ENCODE measurements around the gene TLE2. TPM values are rescaled to one million over a fixed set of nuclear protein-coding genes. Genes with fewer than 3 reads are reported as not detected.

The TLE2 gene
- total and polyA plus RNA-seq, 2 experiments from 2014 or later: 36.2 to 71.1 TPM

DNA sequence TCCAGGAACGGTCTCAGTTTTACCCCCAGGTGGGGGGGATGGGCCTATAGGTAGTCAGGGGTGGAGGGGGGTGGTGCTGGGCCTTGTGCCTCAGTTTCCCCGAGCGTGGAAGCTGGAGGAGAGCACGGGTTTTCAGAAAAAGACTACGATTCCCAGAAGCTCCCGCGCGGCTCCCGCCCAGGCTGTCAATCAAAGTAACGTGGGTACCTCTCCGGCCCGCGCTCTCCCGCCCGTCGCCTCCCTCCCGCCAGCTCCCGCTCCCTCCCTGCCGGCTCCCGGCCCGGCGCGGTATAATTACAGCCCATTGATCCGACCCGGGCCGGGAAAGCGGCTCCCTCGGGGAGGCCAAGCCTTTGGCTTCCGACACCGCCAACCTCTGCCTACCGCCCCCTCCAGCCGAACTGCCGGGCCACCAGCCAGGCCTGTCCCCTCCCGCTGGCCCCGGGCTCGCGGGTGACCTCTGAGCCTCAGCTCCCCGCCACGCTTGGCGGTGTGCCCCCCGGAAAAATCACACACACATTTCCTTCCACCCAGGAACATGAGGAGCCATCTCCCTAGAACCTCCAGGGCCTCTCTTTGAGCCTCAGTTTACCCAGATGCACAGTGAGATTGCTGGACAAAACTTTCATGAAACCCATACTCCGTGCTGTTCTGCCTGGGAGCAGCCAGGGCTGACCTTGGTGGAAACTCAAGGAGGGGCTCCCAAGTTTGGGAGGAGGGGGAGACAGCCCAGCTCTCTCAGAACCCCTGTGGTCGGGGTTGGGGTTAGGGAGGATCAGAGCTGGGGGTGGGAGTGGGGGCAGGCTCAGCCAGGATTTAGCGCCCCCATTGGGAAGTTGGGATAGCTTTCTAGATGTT lies 7.3 kb upstream of the TLE2 start:
- no peaks in the 10 kb centered on the region for H3K79me2 ChIP-seq
- peak overlapping the region; percentile 73 for H3K27ac ChIP-seq
- WGBS (ENCODE audit: low lambda C conversion rate, missing lambda C conversion rate): 2% methylated on average over 27 of the region's 44 CpGs
- TF ChIP-seq EZH2 (IDR thresholded peaks at IDR 0.05; ENCODE audit: borderline replicate concordance): no peak
- TF ChIP-seq, protein P1, sequence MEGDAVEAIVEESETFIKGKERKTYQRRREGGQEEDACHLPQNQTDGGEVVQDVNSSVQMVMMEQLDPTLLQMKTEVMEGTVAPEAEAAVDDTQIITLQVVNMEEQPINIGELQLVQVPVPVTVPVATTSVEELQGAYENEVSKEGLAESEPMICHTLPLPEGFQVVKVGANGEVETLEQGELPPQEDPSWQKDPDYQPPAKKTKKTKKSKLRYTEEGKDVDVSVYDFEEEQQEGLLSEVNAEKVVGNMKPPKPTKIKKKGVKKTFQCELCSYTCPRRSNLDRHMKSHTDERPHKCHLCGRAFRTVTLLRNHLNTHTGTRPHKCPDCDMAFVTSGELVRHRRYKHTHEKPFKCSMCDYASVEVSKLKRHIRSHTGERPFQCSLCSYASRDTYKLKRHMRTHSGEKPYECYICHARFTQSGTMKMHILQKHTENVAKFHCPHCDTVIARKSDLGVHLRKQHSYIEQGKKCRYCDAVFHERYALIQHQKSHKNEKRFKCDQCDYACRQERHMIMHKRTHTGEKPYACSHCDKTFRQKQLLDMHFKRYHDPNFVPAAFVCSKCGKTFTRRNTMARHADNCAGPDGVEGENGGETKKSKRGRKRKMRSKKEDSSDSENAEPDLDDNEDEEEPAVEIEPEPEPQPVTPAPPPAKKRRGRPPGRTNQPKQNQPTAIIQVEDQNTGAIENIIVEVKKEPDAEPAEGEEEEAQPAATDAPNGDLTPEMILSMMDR (IDR thresholded peaks at IDR 0.05; ENCODE audit: poor library complexity): peak; percentile 4
- peaks cover 23% of the 10 kb centered on the region for H3K4me1 ChIP-seq (ENCODE audit: insufficient read depth)
- peak overlapping the region; percentile 87 for H3K4me2 ChIP-seq
- no peaks in the 10 kb centered on the region for H3K27me3 ChIP-seq
- no peaks in the 10 kb centered on the region for H3K9me2 ChIP-seq (replicated peaks; ENCODE audit: insufficient read depth)
- H2AFZ ChIP-seq: peak overlapping the region; percentile 39
- no peaks in the 10 kb centered on the region for H3K36me3 ChIP-seq (replicated peaks; ENCODE audit: insufficient read depth, low read depth)
- H3K9me3 ChIP-seq (ENCODE audit: low read depth): no peaks in the 10 kb centered on the region
- peak overlapping the region; percentile 23 for H3K4me3 ChIP-seq
- DNase-seq (ENCODE audit: low spot score): peak; percentile 97
- H4K20me1 ChIP-seq (ENCODE audit: insufficient read depth, poor library complexity, severe bottlenecking): no peaks in the 10 kb centered on the region

DNA sequence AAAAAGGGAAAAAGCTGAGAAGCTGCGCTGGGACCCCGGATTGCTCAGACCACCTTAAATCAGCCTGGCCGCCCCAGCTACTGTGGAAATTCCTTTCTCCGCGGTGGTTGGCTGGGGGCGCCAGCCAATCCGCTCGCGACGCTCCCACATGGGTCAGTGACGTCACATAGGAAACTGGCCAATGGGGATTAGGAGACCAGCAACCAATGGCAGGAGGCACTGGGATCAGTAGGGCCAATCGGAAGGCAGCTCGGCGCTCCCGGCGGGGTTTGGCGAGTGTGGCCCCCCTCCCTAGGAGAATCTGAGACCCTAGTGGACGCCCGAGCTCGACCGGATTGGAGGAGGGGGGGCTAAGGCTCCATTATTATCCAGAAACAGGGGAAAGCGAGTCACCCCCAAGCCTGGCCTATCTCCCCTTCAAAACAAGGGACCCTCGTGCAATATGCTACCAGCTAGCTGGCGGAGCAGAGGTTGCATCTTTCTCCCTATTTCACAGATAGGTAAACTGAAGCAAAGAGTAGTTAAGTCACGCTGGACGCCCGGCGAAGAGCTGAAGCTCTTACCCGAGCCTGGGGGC lies 6.5 kb upstream of the TLE2 start:
- H3K36me3 ChIP-seq (replicated peaks; ENCODE audit: insufficient read depth, low read depth): no peaks in the 10 kb centered on the region
- peak; percentile 99 for DNase-seq (ENCODE audit: low spot score)
- no peaks in the 10 kb centered on the region for H3K9me3 ChIP-seq (ENCODE audit: low read depth)
- no peak for TF ChIP-seq EZH2 (IDR thresholded peaks at IDR 0.05; ENCODE audit: borderline replicate concordance)
- TF ChIP-seq EZH2phosphoT487 (IDR thresholded peaks at IDR 0.05; ENCODE audit: low read depth, severe bottlenecking, unreplicated experiment): no peak
- TF ChIP-seq, protein P1 (IDR thresholded peaks at IDR 0.05; ENCODE audit: poor library complexity): no peak
- H3K4me1 ChIP-seq (ENCODE audit: insufficient read depth): peaks cover 23% of the 10 kb centered on the region
- H3K79me2 ChIP-seq: no peaks in the 10 kb centered on the region
- no peaks in the 10 kb centered on the region for H3K27me3 ChIP-seq
- H4K20me1 ChIP-seq (ENCODE audit: insufficient read depth, poor library complexity, severe bottlenecking): no peaks in the 10 kb centered on the region
- 1% methylated on average over 29 of the region's 29 CpGs for WGBS (ENCODE audit: low lambda C conversion rate, missing lambda C conversion rate)
- peak overlapping the region; percentile 87 for H3K4me2 ChIP-seq
- H3K27ac ChIP-seq: peak overlapping the region; percentile 85
- peak overlapping the region; percentile 14 for H3K4me3 ChIP-seq
- peak overlapping the region; percentile 38 for H2AFZ ChIP-seq
- no peaks in the 10 kb centered on the region for H3K9me2 ChIP-seq (replicated peaks; ENCODE audit: insufficient read depth)

DNA sequence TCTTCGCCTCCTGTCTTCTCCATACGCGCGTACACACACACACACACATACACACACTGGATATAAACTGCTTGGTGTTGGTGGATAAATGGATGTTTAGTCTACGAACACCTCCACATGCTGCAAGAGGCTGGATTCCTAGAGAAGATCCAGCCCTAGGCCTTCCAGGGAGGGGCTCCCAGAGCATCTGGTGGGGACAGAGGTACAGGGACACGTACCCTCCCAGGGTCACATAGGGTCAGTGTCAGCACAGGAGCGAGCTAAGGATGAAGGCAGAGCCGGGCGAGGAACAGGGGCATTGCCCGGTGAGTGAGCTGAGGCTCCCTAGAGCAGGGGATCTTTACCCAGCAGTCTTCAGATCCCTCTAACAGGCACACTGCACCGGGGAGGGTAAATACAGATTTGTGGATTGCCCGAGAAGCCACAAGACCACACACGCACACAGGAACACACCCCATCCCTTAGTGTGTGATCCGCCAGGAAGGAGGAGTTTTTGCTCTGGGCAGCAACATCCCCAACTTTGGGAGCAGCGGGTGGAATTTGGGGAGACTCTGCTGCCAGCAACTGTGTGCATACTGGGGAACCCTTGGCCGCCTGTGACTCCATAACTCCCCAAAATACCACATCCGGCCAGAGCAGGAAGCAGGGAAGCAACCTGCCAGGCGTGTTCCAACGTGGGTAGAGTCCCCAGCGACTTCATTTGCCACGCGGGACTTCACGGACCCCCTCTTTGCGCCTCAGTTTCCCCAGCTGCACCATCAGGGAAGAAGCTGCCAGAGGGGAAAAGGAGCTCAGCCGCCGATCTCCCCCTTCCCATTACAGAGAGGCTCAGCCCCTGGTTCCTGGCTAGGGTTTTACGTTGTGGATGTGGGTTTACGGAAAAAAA lies 5.8 kb upstream of the TLE2 start:
- Histone ChIP-seq H3K27me3 (no peaks in the 10 kb centered on the region), H3K9me3 (ENCODE audit: low read depth) (no peaks in the 10 kb centered on the region), H3K4me1 (ENCODE audit: insufficient read depth) (peaks cover 23% of the 10 kb centered on the region), H3K79me2 (no peaks in the 10 kb centered on the region), H3K4me3 (peak overlapping the region; percentile 14), H3K36me3 (replicated peaks; ENCODE audit: insufficient read depth, low read depth) (no peaks in the 10 kb centered on the region), H3K27ac (peak overlapping the region; percentile 85), H4K20me1 (ENCODE audit: insufficient read depth, poor library complexity, severe bottlenecking) (no peaks in the 10 kb centered on the region), H3K4me2 (peak overlapping the region; percentile 84), H2AFZ (peak overlapping the region; percentile 30), H3K9me2 (replicated peaks; ENCODE audit: insufficient read depth) (no peaks in the 10 kb centered on the region)
- TF ChIP-seq EZH2 (IDR thresholded peaks at IDR 0.05; ENCODE audit: borderline replicate concordance): no peak
- TF ChIP-seq, protein P1 (IDR thresholded peaks at IDR 0.05; ENCODE audit: poor library complexity): no peak
- TF ChIP-seq EZH2phosphoT487 (IDR thresholded peaks at IDR 0.05; ENCODE audit: low read depth, severe bottlenecking, unreplicated experiment): no peak
- WGBS (ENCODE audit: low lambda C conversion rate, missing lambda C conversion rate): 3% methylated on average over 28 of the region's 28 CpGs
- peak; percentile 62 for DNase-seq (ENCODE audit: low spot score)
